ENCODE results near the gene FAF1.
"Not testable (repeated sequence)": the region's sequence is repeated elsewhere in the genome, so short reads cannot be mapped to it uniquely, and the experiment has no call there.

Gene FAF1

GRCh38 chr1:50959913-50960844 is at the start of gene FAF1:
FAF1 (minus strand) TSS chr1:50960267; CDS start chr1:50959811, 456 bp downstream.
- peak; percentile 98 for DNase-seq (ENCODE audit: low spot score)

GRCh38 chr1:51009381-51009780 is 49.3 kb upstream of the FAF1 start:
- no peak for DNase-seq (ENCODE audit: low spot score)

GRCh38 chr1:51005549-51005948 is 45.5 kb upstream of the FAF1 start:
- not testable (repeated sequence) for DNase-seq (ENCODE audit: low spot score)

- no peak for DNase-seq (ENCODE audit: low spot score)
Observed at GRCh38 chr1:51002516-51002915, 42.4 kb upstream of the FAF1 start.

- DNase-seq (ENCODE audit: low spot score) = no peak
Observed at GRCh38 chr1:51000651-51001050, 40.6 kb upstream of the FAF1 start.

GRCh38 chr1:51000160-51000559 is 40.1 kb upstream of the FAF1 start:
- DNase-seq (ENCODE audit: low spot score) = no peak

- DNase-seq (ENCODE audit: low spot score) = not testable (repeated sequence)
Observed at GRCh38 chr1:50999375-50999774, 39.3 kb upstream of the FAF1 start.

- DNase-seq (ENCODE audit: low spot score) = no peak
Observed at GRCh38 chr1:50996083-50996482, 36.0 kb upstream of the FAF1 start.

GRCh38 chr1:50995651-50996050 is 35.6 kb upstream of the FAF1 start:
- DNase-seq (ENCODE audit: low spot score) = no peak

GRCh38 chr1:50994997-50995396 is 34.9 kb upstream of the FAF1 start:
- DNase-seq (ENCODE audit: low spot score) = no peak

- no peak for DNase-seq (ENCODE audit: low spot score)
Observed at GRCh38 chr1:50993645-50994044, 33.6 kb upstream of the FAF1 start.

GRCh38 chr1:50992532-50993318 is 32.7 kb upstream of the FAF1 start:
- no peak for DNase-seq (ENCODE audit: low spot score)

GRCh38 chr1:50989694-50990093 is 29.6 kb upstream of the FAF1 start:
- no peak for DNase-seq (ENCODE audit: low spot score)

- no peak for DNase-seq (ENCODE audit: low spot score)
Observed at GRCh38 chr1:50986653-50987052, 26.6 kb upstream of the FAF1 start.

GRCh38 chr1:50985094-50985493 is 25.0 kb upstream of the FAF1 start:
- DNase-seq (ENCODE audit: low spot score) = no peak

GRCh38 chr1:50983219-50983802 is 23.2 kb upstream of the FAF1 start:
- DNase-seq (ENCODE audit: low spot score) = no peak

- no peak for DNase-seq (ENCODE audit: low spot score)
Observed at GRCh38 chr1:50982611-50983010, 22.5 kb upstream of the FAF1 start.

GRCh38 chr1:50981741-50982140 is 21.7 kb upstream of the FAF1 start:
- DNase-seq (ENCODE audit: low spot score) = no peak

GRCh38 chr1:50980505-50980904 is 20.4 kb upstream of the FAF1 start:
- no peak for DNase-seq (ENCODE audit: low spot score)

GRCh38 chr1:50979937-50980336 is 19.9 kb upstream of the FAF1 start:
- DNase-seq (ENCODE audit: low spot score) = no peak

- no peak for DNase-seq (ENCODE audit: low spot score)
Observed at GRCh38 chr1:50978852-50979781, 19.1 kb upstream of the FAF1 start.

All from CD4-positive, alpha-beta T cell treated with Interleukin-15 for 4 hours (primary cell).